SU-DHL-6 (cell line): ENCODE data around the gene ERF.

Source experiments
- H2AFZ ChIP-seq: fragments of 200-600 bp; sonication (generic); 2 replicates; pipeline ENCODE4 v1.6.1; 2014; ENCODE audit warnings: low read depth, mild to moderate bottlenecking, moderate library complexity, mixed read lengths, antibody characterized with exemption, low read length; ENCODE audit not compliant: severe bottlenecking
- H3F3A ChIP-seq: fragments of 200-600 bp; shearing (Covaris generic); 2 replicates; pipeline ENCODE4 v1.6.0; 2016; ENCODE audit warnings: antibody characterized with exemption, mild to moderate bottlenecking; ENCODE audit not compliant: insufficient read depth
- H3K27ac ChIP-seq: fragments of 200-600 bp; sonication (generic); 2 replicates; pipeline ENCODE4 v1.5.1; 2016; ENCODE audit warnings: low read depth, mild to moderate bottlenecking, low read length, moderate library complexity, mixed read lengths
- H3K27me3 ChIP-seq: fragments of 200-600 bp; sonication (generic), shearing (Covaris generic); 2 replicates; pipeline ENCODE4 v1.6.0; 2014; ENCODE audit warnings: mild to moderate bottlenecking, low read length
- H3K36me3 ChIP-seq: fragments of 200-600 bp; sonication (generic); 2 replicates; pipeline ENCODE4 v1.6.1; 2014; ENCODE audit warnings: mild to moderate bottlenecking, low read length, mixed read lengths
- H3K4me2 ChIP-seq: fragments of 300-600, 200-600 bp; shearing (Covaris generic), sonication (generic); 2 replicates; pipeline ENCODE4 v1.6.0; 2014; ENCODE audit warnings: low read length, low read depth, mild to moderate bottlenecking; ENCODE audit not compliant: poor library complexity, severe bottlenecking
- H3K4me3 ChIP-seq: fragments of 200-600 bp; sonication (generic); 2 replicates; pipeline ENCODE4 v1.5.1; 2014; ENCODE audit warnings: antibody characterized with exemption, low read length, mild to moderate bottlenecking, mixed read lengths; ENCODE audit not compliant: insufficient read depth, poor library complexity, severe bottlenecking
- H3K79me2 ChIP-seq: fragments of 200-600 bp; sonication (generic); 2 replicates; pipeline ENCODE4 v1.6.1; 2014; ENCODE audit warnings: mild to moderate bottlenecking, low read length, moderate library complexity; ENCODE audit not compliant: insufficient read depth
- H3K9ac ChIP-seq: fragments of 200-600 bp; sonication (generic); 2 replicates; pipeline ENCODE4 v1.7.0; 2014; ENCODE audit warnings: mild to moderate bottlenecking, low read length
- H3K9me2 ChIP-seq: fragments of 200-600 bp; sonication (generic); replicated peaks from 2 replicates; pipeline ENCODE4 v1.6.1; 2014; ENCODE audit warnings: low read length; ENCODE audit not compliant: insufficient read depth
- H3K9me3 ChIP-seq: fragments of 200-600 bp; sonication (generic); 2 replicates; pipeline ENCODE4 v1.6.1; 2014; ENCODE audit warnings: low read length, mixed read lengths; ENCODE audit not compliant: insufficient read depth
- H4K20me1 ChIP-seq: fragments of 200-600 bp; sonication (generic); 2 replicates; pipeline ENCODE4 v1.6.1; 2014; ENCODE audit warnings: low read depth, mild to moderate bottlenecking, antibody characterized with exemption, low read length, moderate library complexity, mixed read lengths
- EZH2phosphoT487 ChIP-seq: fragments of 200-600 bp; sonication (generic), shearing (Covaris generic); conservative IDR thresholded peaks from 2 replicates; pipeline ENCODE4 v1.6.1; 2018; ENCODE audit warnings: mild to moderate bottlenecking, antibody characterized with exemption, low read length, moderate library complexity, mixed read lengths
- TF ChIP-seq, protein P1 (sequence below): fragments of 200-600 bp; sonication (generic); IDR thresholded peaks from one replicate; pipeline ENCODE4 v1.5.1; 2017; ENCODE audit warnings: antibody characterized with exemption, mild to moderate bottlenecking, low read length, moderate library complexity; ENCODE audit not compliant: insufficient read depth, poor library complexity, severe bottlenecking

ERF gene

DNA sequence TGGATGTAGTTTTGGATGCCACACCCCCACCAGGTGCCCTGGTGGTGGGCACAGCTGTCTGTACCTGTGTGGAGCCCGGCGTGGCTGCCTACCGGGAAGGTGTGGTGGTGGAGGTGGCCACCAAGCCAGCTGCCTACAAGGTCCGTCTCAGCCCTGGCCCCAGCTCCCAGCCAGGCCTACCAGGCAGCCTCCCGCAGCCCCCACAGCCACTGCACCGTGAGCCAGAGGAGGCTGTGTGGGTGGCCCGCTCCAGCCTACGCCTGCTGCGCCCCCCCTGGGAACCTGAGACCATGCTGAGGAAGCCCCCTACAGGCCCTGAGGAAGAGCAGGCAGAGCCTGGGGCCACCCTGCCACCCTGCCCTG, 17.6 kb upstream of the ERF start:
- Histone ChIP-seq H2AFZ (no peak overlapping the region), H3K27ac (no peak overlapping the region), H3K27me3 (no peaks in the 10 kb centered on the region), H4K20me1 (no peaks in the 10 kb centered on the region), H3F3A (0 out of 2 replicates have a peak, but pooled peaks cover 5% of the 10 kb centered on the region), H3K4me3 (no peak overlapping the region), H3K36me3 (no peaks in the 10 kb centered on the region), H3K9me3 (no peaks in the 10 kb centered on the region), H3K79me2 (peaks cover 11% of the 10 kb centered on the region; the same call in 1 of the 2 replicates), H3K9me2 (no peaks in the 10 kb centered on the region), H3K9ac (no peak overlapping the region), H3K4me2 (no peak overlapping the region)
- no peak for TF ChIP-seq EZH2phosphoT487
- TF ChIP-seq, protein P1, sequence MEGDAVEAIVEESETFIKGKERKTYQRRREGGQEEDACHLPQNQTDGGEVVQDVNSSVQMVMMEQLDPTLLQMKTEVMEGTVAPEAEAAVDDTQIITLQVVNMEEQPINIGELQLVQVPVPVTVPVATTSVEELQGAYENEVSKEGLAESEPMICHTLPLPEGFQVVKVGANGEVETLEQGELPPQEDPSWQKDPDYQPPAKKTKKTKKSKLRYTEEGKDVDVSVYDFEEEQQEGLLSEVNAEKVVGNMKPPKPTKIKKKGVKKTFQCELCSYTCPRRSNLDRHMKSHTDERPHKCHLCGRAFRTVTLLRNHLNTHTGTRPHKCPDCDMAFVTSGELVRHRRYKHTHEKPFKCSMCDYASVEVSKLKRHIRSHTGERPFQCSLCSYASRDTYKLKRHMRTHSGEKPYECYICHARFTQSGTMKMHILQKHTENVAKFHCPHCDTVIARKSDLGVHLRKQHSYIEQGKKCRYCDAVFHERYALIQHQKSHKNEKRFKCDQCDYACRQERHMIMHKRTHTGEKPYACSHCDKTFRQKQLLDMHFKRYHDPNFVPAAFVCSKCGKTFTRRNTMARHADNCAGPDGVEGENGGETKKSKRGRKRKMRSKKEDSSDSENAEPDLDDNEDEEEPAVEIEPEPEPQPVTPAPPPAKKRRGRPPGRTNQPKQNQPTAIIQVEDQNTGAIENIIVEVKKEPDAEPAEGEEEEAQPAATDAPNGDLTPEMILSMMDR: no peak

DNA sequence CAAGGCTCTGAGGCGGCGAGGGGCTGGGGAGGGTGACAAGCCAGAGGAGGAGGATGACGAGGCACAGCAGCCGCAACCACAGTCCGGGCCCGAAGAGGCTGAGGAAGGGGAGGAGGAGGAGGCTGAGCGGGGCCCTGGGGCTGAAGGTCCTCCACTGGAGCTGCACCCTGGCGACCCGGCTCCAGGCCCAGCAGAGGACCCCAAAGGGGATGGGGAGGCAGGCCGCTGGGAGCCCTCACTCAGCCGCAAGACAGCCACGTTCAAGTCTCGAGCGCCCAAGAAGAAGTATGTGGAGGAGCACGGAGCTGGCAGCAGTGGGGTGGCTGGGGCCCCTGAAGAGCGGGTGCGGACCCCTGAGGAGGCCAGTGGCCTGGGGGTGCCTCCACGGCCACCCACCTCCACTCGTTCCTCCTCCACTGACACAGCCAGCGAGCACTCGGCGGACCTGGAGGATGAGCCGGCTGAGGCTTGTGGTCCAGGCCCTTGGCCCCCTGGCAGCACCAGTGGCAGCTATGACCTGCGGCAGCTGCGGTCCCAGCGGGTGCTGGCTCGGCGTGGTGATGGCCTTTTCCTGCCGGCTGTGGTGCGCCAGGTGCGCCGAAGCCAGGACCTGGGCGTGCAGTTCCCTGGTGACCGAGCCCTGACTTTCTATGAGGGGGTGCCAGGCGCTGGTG, 17.1 kb upstream of the ERF start:
- H3K79me2 ChIP-seq: peaks cover 11% of the 10 kb centered on the region; the same call in 1 of the 2 replicates
- no peak overlapping the region for H3K4me2 ChIP-seq
- no peaks in the 10 kb centered on the region for H3K9me3 ChIP-seq
- H3K9ac ChIP-seq: no peak overlapping the region
- H3K4me3 ChIP-seq: no peak overlapping the region
- H3K9me2 ChIP-seq: no peaks in the 10 kb centered on the region
- H3F3A ChIP-seq: 0 out of 2 replicates have a peak, but pooled peaks cover 5% of the 10 kb centered on the region
- no peak for TF ChIP-seq EZH2phosphoT487
- TF ChIP-seq, protein P1: no peak
- H3K27me3 ChIP-seq: no peaks in the 10 kb centered on the region
- no peaks in the 10 kb centered on the region for H3K36me3 ChIP-seq
- no peaks in the 10 kb centered on the region for H4K20me1 ChIP-seq
- no peak overlapping the region for H3K27ac ChIP-seq
- no peak overlapping the region for H2AFZ ChIP-seq

DNA sequence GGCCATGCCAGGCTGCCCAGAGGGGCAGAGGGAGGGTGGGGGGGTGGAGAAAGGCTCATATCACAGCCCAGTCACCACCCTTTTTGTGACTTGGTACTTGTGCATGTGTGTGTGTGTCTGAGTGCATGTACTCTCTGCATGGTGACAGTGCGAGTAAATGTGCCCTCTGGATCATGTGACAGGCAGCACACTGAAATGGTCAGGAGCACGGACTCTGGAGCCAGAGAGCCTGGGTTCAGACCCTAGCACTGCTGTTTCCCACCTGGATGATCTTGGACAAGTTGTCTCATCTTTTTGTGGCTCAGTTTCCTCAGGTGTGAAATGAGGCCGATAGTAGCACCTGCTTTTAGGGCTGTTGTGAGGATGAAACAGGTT, 16.1 kb upstream of the ERF start:
- no peaks in the 10 kb centered on the region for H3K36me3 ChIP-seq
- H4K20me1 ChIP-seq: no peaks in the 10 kb centered on the region
- H3K79me2 ChIP-seq: peaks cover 11% of the 10 kb centered on the region; the same call in 1 of the 2 replicates
- H3F3A ChIP-seq: 0 out of 2 replicates have a peak, but pooled peaks cover 3% of the 10 kb centered on the region
- H3K9ac ChIP-seq: peak overlapping the region; percentile 68
- no peak overlapping the region for H2AFZ ChIP-seq
- no peaks in the 10 kb centered on the region for H3K27me3 ChIP-seq
- H3K4me3 ChIP-seq: no peak overlapping the region
- H3K27ac ChIP-seq: peak overlapping the region; percentile 80
- H3K9me3 ChIP-seq: no peaks in the 10 kb centered on the region
- H3K9me2 ChIP-seq: no peaks in the 10 kb centered on the region
- peak overlapping the region; percentile 84 for H3K4me2 ChIP-seq
- TF ChIP-seq, protein P1: no peak
- no peak for TF ChIP-seq EZH2phosphoT487
